SK-N-SH (cell line): ENCODE results near the gene MLYCD. TPM values are rescaled to one million over a fixed set of nuclear protein-coding genes. Genes with fewer than 3 reads are reported as not detected.

Experiments used
- CTCF ChIA-PET: fragments of 300-600, 350-600 bp; formaldehyde crosslinking; extraction: SDS; loops from one replicate; lab custom pipeline; 2021; lab: Yijun Ruan, JAX
- POLR2A ChIA-PET: fragments of 350-600 bp; sonication (Branson Sonifier 250); formaldehyde crosslinking; extraction: SDS; loops from one replicate; lab custom pipeline; 2020; ENCODE audit warnings: antibody characterized with exemption, inconsistent platforms; lab: Yijun Ruan, JAX
- DNase-seq: peaks from one replicate; pipeline ENCODE4 v3.0.0; 2012
- H2AFZ ChIP-seq: fragments of 200-600 bp; sonication (generic); 2 replicates; pipeline ENCODE4 v1.8.1; 2016; ENCODE audit warnings: antibody characterized with exemption, mild to moderate bottlenecking, low read depth
- H3F3A ChIP-seq: fragments of 200-600 bp; sonication (generic); replicated peaks from 2 replicates; pipeline ENCODE3; 2016; ENCODE audit warnings: antibody characterized with exemption, mild to moderate bottlenecking; ENCODE audit not compliant: insufficient read depth
- H3K27ac ChIP-seq, 2 experiments: fragments of 200-500 bp in 1 of 2; fragments of 200-600 bp in 1 of 2; sonication (Bioruptor generic) in 1 of 2; sonication (generic), shearing (Covaris generic) in 1 of 2; 2 replicates each; pipeline versions ENCODE4 v1.5.1 to v1.6.1; 2014 to 2016; ENCODE audit warnings: low read depth in 2 of 2, inconsistent platforms in 1 of 2, low read length in 1 of 2, mild to moderate bottlenecking in 1 of 2, mixed read lengths in 1 of 2
- H3K27me3 ChIP-seq: fragments of 200-600 bp; sonication (generic), shearing (Covaris generic); 2 replicates; pipeline ENCODE4 v1.6.1; 2016; ENCODE audit warnings: mixed run types; ENCODE audit not compliant: insufficient read depth
- H3K36me3 ChIP-seq, 2 experiments: fragments of 200-500 bp in 1 of 2; fragments of 200-600 bp in 1 of 2; sonication (Bioruptor generic) in 1 of 2; sonication (generic) in 1 of 2; replicated peaks in 1 of 2; 2 replicates each; pipeline versions ENCODE3 to v1.5.1; 2014 to 2016; ENCODE audit warnings: low read length in 1 of 2, mild to moderate bottlenecking in 1 of 2; ENCODE audit not compliant: insufficient read depth in 2 of 2, control insufficient read depth in 1 of 2
- H3K4me1 ChIP-seq, 2 experiments: fragments of 200-500 bp in 1 of 2; fragments of 200-600 bp in 1 of 2; sonication (Bioruptor generic) in 1 of 2; sonication (generic), shearing (Covaris generic) in 1 of 2; 2 replicates each; pipeline versions ENCODE4 v1.5.1 to v1.6.1; 2014 to 2016; ENCODE audit warnings: low read depth in 1 of 2, low read length in 1 of 2, mixed run types in 1 of 2; ENCODE audit not compliant: insufficient read depth in 2 of 2, control insufficient read depth in 1 of 2
- H3K4me2 ChIP-seq: fragments of 200-600 bp; sonication (generic), shearing (Covaris generic); 2 replicates; pipeline ENCODE4 v1.6.1; 2017; ENCODE audit warnings: mixed run types
- H3K4me3 ChIP-seq, 2 experiments: fragments of 200-500 bp in 1 of 2; fragments of 200-600 bp in 1 of 2; sonication (Bioruptor generic) in 1 of 2; sonication (generic), shearing (Covaris generic) in 1 of 2; 2 replicates each; pipeline versions ENCODE4 v1.5.1 to v1.8.1; 2014 to 2016; ENCODE audit warnings: low read depth in 2 of 2, inconsistent platforms in 1 of 2, low read length in 1 of 2, mild to moderate bottlenecking in 1 of 2, mixed read lengths in 1 of 2, moderate library complexity in 1 of 2
- H3K79me2 ChIP-seq: fragments of 200-600 bp; sonication (generic); 2 replicates; pipeline ENCODE4 v1.8.1; 2017; ENCODE audit warnings: mild to moderate bottlenecking; ENCODE audit not compliant: insufficient read depth
- H3K9ac ChIP-seq: fragments of 200-600 bp; sonication (generic); 2 replicates; pipeline ENCODE4 v1.6.1; 2017; ENCODE audit warnings: mixed run types
- H3K9me2 ChIP-seq: fragments of 200-600 bp; sonication (generic); 2 replicates; pipeline ENCODE4 v1.6.1; 2017; ENCODE audit warnings: mixed run types
- H3K9me3 ChIP-seq: fragments of 200-600 bp; sonication (generic); 2 replicates; pipeline ENCODE4 v1.6.1; 2017; ENCODE audit warnings: mixed run types, mild to moderate bottlenecking, moderate library complexity
- H4K20me1 ChIP-seq: fragments of 200-600 bp; sonication (generic); 2 replicates; pipeline ENCODE4 v1.6.1; 2017; ENCODE audit warnings: mild to moderate bottlenecking, mixed run types; ENCODE audit not compliant: insufficient read depth
- EZH2phosphoT487 ChIP-seq: fragments of 200-600 bp; sonication (generic); IDR thresholded peaks from 2 replicates; pipeline ENCODE4 v1.6.1; 2017; ENCODE audit warnings: low read depth, mixed run types, mild to moderate bottlenecking, antibody characterized with exemption, moderate library complexity, borderline replicate concordance
- FOSL2 ChIP-seq: IDR thresholded peaks from 2 replicates; pipeline ENCODE4 v1.4.0; 2012; ENCODE audit warnings: low read depth, mild to moderate bottlenecking, moderate library complexity, borderline replicate concordance
- FOXM1 ChIP-seq: IDR thresholded peaks from 2 replicates; pipeline ENCODE4 v1.4.0; 2012; ENCODE audit warnings: low read depth, mild to moderate bottlenecking
- GABPA ChIP-seq: IDR thresholded peaks from 2 replicates; pipeline ENCODE4 v1.4.0; 2012; ENCODE audit warnings: low read depth, mild to moderate bottlenecking
- JUND ChIP-seq: IDR thresholded peaks from 2 replicates; pipeline ENCODE4 v1.4.0; 2012
- MAX ChIP-seq: IDR thresholded peaks from 2 replicates; pipeline ENCODE4 v1.4.0; 2012; ENCODE audit warnings: low read depth
- NFIC ChIP-seq: IDR thresholded peaks from 2 replicates; pipeline ENCODE4 v1.4.0; 2012; ENCODE audit warnings: borderline replicate concordance
- PBX3 ChIP-seq: IDR thresholded peaks from 2 replicates; pipeline ENCODE4; 2012
- RCOR1 ChIP-seq: fragments of 150-350 bp; IDR thresholded peaks from 2 replicates; pipeline ENCODE4 v1.6.1; 2017; ENCODE audit warnings: antibody characterized with exemption, low read length
- REST ChIP-seq: IDR thresholded peaks from 2 replicates; pipeline ENCODE4 v1.6.1; 2012; ENCODE audit warnings: mild to moderate bottlenecking, low read depth, low read length, moderate library complexity
- RFX5 ChIP-seq: IDR thresholded peaks from 2 replicates; pipeline ENCODE4 v1.6.1; 2012; ENCODE audit warnings: mild to moderate bottlenecking, improper control_type of control experiment, low read length
- RXRA ChIP-seq: IDR thresholded peaks from 2 replicates; pipeline ENCODE4 v1.4.0; 2012; ENCODE audit warnings: low read depth, mild to moderate bottlenecking, borderline replicate concordance
- SMC3 ChIP-seq: IDR thresholded peaks from 2 replicates; pipeline ENCODE4 v1.6.1; 2012; ENCODE audit warnings: low read depth, low read length, improper control_type of control experiment
- TEAD4 ChIP-seq: IDR thresholded peaks from 2 replicates; pipeline ENCODE4 v1.4.0; 2012; ENCODE audit warnings: mild to moderate bottlenecking, borderline replicate concordance; ENCODE audit not compliant: insufficient read depth
- YY1 ChIP-seq: IDR thresholded peaks from 2 replicates; pipeline ENCODE4 v1.4.0; 2012; ENCODE audit warnings: low read depth, mild to moderate bottlenecking
- ZBTB33 ChIP-seq: IDR thresholded peaks from 2 replicates; pipeline ENCODE4 v1.4.0; 2012; ENCODE audit warnings: low read depth, borderline replicate concordance
- WGBS: methylation state at CpG from one replicate; pipeline ENCODE4 v1.1.6; 2017; ENCODE audit warnings: low lambda C conversion rate; 5-methylcytosine and 5-hydroxymethylcytosine counted together
- polyA plus RNA-seq, 3 experiments: library from polyadenylated mRNA; depleted of rRNA; stranded (reverse); fragments of >200 nt; gene quantifications; 2 replicates each; pipeline ENCODE4 v1.2.3, GENCODE V29; 2012
- TF ChIP-seq, protein P1 (sequence below): fragments of 150-350 bp; IDR thresholded peaks from 2 replicates; pipeline ENCODE4 v1.6.1; 2016; ENCODE audit warnings: mild to moderate bottlenecking, low read depth, low read length
- TF ChIP-seq, protein P2 (sequence below): fragments of 200-600 bp; sonication (generic); IDR thresholded peaks from 2 replicates; pipeline ENCODE4 v1.6.1; 2017; ENCODE audit warnings: antibody characterized with exemption, mild to moderate bottlenecking, moderate library complexity

Gene MLYCD
- polyA plus RNA-seq, 1 of the 3 experiments (the other 2 are of a cell fraction), result 2.4 TPM

GRCh38 chr16:83925095-83925905 lies 26.4 kb downstream of the MLYCD start:
- ChIA-PET POLR2A (no interaction called here), CTCF (interaction anchor here (0.7 to 2.9 kb wide), 16 partner anchors 10 to 143 kb away, joined by 3 to 33 read pairs (median 7); partner anchors contain the start of genes MLYCD and OSGIN1)
- DNase-seq, result peak; percentile 9
- Histone ChIP-seq H3K4me2 (no peak overlapping the region), H3K79me2 (no peaks in the 10 kb centered on the region), H2AFZ (no peak overlapping the region), H3K9ac (no peak overlapping the region), H3K4me3 (no peak overlapping the region), H3K27me3 (no peaks in the 10 kb centered on the region), H3K9me3 (no peaks in the 10 kb centered on the region), H3K9me2 (no peaks in the 10 kb centered on the region), H3F3A (no peaks in the 10 kb centered on the region), H3K27ac (no peak overlapping the region), H3K36me3 (no peaks in the 10 kb centered on the region), H3K4me1 (peaks cover 0 to 9% of the 10 kb centered on the region in 2 experiments; a peak in 1 of 4 replicates), H4K20me1 (0 out of 2 replicates have a peak, but pooled peaks cover 3% of the 10 kb centered on the region)
- 69% methylated on average over 12 of the region's 12 CpGs for WGBS
- TF ChIP-seq FOSL2, result no peak
- no peak for TF ChIP-seq TEAD4
- no peak for TF ChIP-seq GABPA
- TF ChIP-seq YY1, result no peak
- no peak for TF ChIP-seq RXRA
- no peak for TF ChIP-seq EZH2phosphoT487
- no peak for TF ChIP-seq MAX
- TF ChIP-seq ZBTB33, result no peak
- TF ChIP-seq PBX3, result no peak
- TF ChIP-seq RCOR1, result no peak
- no peak for TF ChIP-seq JUND
- no peak for TF ChIP-seq FOXM1
- TF ChIP-seq REST, result no peak
- no peak for TF ChIP-seq RFX5
- TF ChIP-seq, protein P1, sequence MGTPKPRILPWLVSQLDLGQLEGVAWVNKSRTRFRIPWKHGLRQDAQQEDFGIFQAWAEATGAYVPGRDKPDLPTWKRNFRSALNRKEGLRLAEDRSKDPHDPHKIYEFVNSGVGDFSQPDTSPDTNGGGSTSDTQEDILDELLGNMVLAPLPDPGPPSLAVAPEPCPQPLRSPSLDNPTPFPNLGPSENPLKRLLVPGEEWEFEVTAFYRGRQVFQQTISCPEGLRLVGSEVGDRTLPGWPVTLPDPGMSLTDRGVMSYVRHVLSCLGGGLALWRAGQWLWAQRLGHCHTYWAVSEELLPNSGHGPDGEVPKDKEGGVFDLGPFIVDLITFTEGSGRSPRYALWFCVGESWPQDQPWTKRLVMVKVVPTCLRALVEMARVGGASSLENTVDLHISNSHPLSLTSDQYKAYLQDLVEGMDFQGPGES, result no peak
- no peak for TF ChIP-seq NFIC
- TF ChIP-seq, protein P2, sequence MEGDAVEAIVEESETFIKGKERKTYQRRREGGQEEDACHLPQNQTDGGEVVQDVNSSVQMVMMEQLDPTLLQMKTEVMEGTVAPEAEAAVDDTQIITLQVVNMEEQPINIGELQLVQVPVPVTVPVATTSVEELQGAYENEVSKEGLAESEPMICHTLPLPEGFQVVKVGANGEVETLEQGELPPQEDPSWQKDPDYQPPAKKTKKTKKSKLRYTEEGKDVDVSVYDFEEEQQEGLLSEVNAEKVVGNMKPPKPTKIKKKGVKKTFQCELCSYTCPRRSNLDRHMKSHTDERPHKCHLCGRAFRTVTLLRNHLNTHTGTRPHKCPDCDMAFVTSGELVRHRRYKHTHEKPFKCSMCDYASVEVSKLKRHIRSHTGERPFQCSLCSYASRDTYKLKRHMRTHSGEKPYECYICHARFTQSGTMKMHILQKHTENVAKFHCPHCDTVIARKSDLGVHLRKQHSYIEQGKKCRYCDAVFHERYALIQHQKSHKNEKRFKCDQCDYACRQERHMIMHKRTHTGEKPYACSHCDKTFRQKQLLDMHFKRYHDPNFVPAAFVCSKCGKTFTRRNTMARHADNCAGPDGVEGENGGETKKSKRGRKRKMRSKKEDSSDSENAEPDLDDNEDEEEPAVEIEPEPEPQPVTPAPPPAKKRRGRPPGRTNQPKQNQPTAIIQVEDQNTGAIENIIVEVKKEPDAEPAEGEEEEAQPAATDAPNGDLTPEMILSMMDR, result no peak
- no peak for TF ChIP-seq SMC3
